NT2/D1 (cell line): Measurements from ENCODE around the gene RAPGEF4.
"Not testable (repeated sequence)": the region's sequence is repeated elsewhere in the genome, so short reads cannot be mapped to it uniquely, and the experiment has no call there.

Experiments used
- DNase-seq: peaks from one replicate; pipeline ENCODE4 v3.0.0-alpha.2; 2011; ENCODE audit warnings: low read depth, low spot score
- H3K27me3 ChIP-seq: 2 replicates; pipeline ENCODE4 v1.6.0; 2011; ENCODE audit warnings: mild to moderate bottlenecking; ENCODE audit not compliant: insufficient read length, insufficient read depth
- H3K36me3 ChIP-seq: 2 replicates; pipeline ENCODE4 v1.6.1; 2011; ENCODE audit warnings: mild to moderate bottlenecking, low read length, mixed read lengths; ENCODE audit not compliant: insufficient read depth, insufficient read length
- H3K4me1 ChIP-seq: 2 replicates; pipeline ENCODE4 v1.5.1; 2011; ENCODE audit not compliant: insufficient read depth, insufficient read length
- H3K4me3 ChIP-seq: 2 replicates; pipeline ENCODE4 v1.5.1; 2011; ENCODE audit warnings: low read depth; ENCODE audit not compliant: insufficient read length
- H3K9ac ChIP-seq: 2 replicates; pipeline ENCODE4 v1.6.0; 2011; ENCODE audit warnings: low read depth; ENCODE audit not compliant: insufficient read length
- H3K9me3 ChIP-seq: 2 replicates; pipeline ENCODE4 v1.5.1; 2011; ENCODE audit warnings: mild to moderate bottlenecking, low read length; ENCODE audit not compliant: insufficient read depth
- SUZ12 ChIP-seq: IDR thresholded peaks from 2 replicates; pipeline ENCODE4 v1.6.1; 2011; ENCODE audit not compliant: insufficient read length, insufficient read depth; ENCODE audit errors: extremely low read depth
- YY1 ChIP-seq: IDR thresholded peaks from 2 replicates; pipeline ENCODE4 v1.6.1; 2011; ENCODE audit not compliant: insufficient read length, insufficient read depth
- ZNF274 ChIP-seq: IDR thresholded peaks from 2 replicates; pipeline ENCODE4 v1.6.1; 2011; ENCODE audit warnings: mild to moderate bottlenecking, low read depth, low read length

RAPGEF4 gene

DNA sequence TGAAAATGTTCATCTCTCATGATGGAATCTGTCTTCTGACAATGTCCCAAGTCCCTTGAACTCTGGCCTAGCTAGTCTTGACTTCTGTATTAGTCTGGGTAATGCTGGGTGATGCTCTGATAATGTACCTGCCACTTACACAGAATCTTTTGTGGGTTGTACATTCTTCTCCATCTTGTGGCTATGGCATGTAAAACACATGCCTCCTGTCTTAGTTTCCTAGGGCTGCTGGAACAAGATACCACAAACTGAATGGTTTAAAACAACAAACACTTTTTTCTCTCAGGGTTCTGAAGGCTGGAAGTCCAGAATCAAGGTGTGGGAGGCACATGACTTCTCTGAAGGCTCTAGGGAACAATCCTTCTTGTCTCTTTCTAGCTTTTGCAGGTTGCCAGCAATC, 57.1 kb downstream of the RAPGEF4 start:
- no peaks in the 10 kb centered on the region for H3K27me3 ChIP-seq
- H3K4me3 ChIP-seq, result no peak overlapping the region
- H3K36me3 ChIP-seq, result no peaks in the 10 kb centered on the region
- no peaks in the 10 kb centered on the region for H3K9me3 ChIP-seq
- TF ChIP-seq ZNF274 (no peak), YY1 (no peak), SUZ12 (no peak)
- H3K4me1 ChIP-seq, result peaks cover 2% of the 10 kb centered on the region
- DNase-seq, result no peak
- no peak overlapping the region for H3K9ac ChIP-seq

DNA sequence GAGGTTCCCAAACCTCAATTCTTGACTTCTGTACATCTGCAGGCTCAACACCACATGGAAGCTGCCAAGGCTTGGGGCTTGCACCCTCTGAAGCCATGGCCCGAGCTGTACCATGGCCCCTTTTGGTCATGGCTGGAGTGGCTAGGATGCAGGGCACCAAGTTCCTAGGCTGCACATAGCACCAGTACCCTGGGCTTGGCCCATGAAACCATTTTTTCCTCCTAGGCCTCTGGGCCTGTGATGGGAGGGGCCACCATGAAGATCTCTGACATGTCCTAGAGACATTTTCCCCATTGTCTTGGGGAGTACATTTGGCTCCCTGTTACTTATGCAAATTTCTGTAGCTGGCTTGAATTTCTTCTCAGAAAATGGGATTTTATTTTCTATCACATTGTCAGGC, 67.7 kb downstream of the RAPGEF4 start:
- not testable (repeated sequence) for H3K27me3 ChIP-seq, DNase-seq, H3K4me1 ChIP-seq, H3K36me3 ChIP-seq, H3K4me3 ChIP-seq, H3K9ac ChIP-seq
- H3K9me3 ChIP-seq, result peaks cover 25% of the 10 kb centered on the region; the same call in 1 of the 2 replicates

DNA sequence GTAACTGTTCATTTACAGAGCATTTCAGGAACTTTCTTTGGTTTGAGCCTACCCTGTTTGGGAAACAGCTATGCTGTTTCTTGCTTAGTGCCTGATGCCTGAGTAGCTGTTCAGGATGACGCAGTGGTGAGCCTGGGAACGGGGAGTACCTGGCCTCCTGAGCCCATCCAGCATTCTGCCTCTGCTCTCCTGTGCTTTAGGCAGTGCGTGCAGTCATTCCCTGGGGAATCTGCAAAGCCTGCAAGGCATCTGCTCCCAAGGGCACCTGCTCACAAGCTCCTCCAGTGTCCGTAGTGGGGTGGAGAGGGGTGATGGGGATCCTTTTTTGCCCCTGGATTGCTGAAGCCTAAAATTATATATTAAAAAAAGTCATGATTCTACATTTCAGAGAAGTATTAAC, 68.8 kb downstream of the RAPGEF4 start:
- TF ChIP-seq ZNF274 (no peak), YY1 (no peak), SUZ12 (no peak)
- Histone ChIP-seq H3K36me3 (no peaks in the 10 kb centered on the region), H3K27me3 (no peaks in the 10 kb centered on the region), H3K4me1 (peaks cover 2% of the 10 kb centered on the region), H3K9me3 (peaks cover 25% of the 10 kb centered on the region; the same call in 1 of the 2 replicates), H3K4me3 (no peak overlapping the region), H3K9ac (no peak overlapping the region)
- DNase-seq, result no peak

DNA sequence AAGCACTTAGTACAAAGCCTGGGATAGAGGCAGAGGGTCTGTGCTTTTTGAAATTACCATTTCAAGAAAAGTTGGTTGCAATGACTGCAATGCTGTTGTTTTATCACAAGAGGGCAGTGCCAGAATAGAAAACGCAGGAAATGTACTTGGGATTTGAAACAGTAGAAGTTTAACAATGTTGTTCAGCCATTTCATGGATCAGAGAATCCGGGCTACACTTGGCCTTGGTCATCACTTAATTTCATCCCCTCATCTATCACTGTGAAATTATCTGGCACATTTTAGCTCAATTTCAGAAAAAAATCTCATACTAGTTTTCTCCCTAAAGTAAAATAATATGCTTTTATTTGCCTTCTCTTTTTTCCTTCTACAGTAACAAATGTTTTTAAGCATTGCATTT, 70.8 kb downstream of the RAPGEF4 start:
- no peaks in the 10 kb centered on the region for H3K27me3 ChIP-seq
- no peak overlapping the region for H3K9ac ChIP-seq
- no peak overlapping the region for H3K4me3 ChIP-seq
- H3K9me3 ChIP-seq, result peaks cover 19% of the 10 kb centered on the region; the same call in 1 of the 2 replicates
- peaks cover 2% of the 10 kb centered on the region for H3K4me1 ChIP-seq
- TF ChIP-seq ZNF274, result no peak
- no peak for TF ChIP-seq SUZ12
- no peak for TF ChIP-seq YY1
- H3K36me3 ChIP-seq, result no peaks in the 10 kb centered on the region
- DNase-seq, result peak; percentile 46

DNA sequence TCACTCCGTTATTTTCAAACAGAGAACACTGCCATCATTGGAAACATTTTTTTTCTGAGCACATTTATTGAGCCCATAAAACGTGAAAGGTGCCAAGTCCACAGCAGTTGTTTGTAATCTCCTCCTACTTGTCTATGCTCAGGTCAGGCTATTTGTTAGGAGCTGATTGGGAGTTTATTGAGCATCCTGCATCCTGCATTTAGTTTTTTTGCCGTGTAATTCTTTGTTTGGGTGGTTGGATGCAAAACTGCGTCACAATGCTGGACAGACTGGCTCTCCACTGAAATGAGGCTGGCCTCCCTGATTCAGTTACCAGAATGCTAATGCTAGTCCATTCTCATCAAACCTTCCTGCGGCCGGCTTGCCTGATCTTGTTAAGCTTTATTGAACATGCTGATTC, 71.4 kb downstream of the RAPGEF4 start:
- Histone ChIP-seq H3K9ac (no peak overlapping the region), H3K4me1 (peaks cover 2% of the 10 kb centered on the region), H3K36me3 (no peaks in the 10 kb centered on the region), H3K9me3 (peaks cover 14% of the 10 kb centered on the region; the same call in 1 of the 2 replicates), H3K4me3 (no peak overlapping the region), H3K27me3 (no peaks in the 10 kb centered on the region)
- no peak for DNase-seq
- TF ChIP-seq ZNF274, result no peak
- TF ChIP-seq YY1, result no peak
- TF ChIP-seq SUZ12, result no peak

DNA sequence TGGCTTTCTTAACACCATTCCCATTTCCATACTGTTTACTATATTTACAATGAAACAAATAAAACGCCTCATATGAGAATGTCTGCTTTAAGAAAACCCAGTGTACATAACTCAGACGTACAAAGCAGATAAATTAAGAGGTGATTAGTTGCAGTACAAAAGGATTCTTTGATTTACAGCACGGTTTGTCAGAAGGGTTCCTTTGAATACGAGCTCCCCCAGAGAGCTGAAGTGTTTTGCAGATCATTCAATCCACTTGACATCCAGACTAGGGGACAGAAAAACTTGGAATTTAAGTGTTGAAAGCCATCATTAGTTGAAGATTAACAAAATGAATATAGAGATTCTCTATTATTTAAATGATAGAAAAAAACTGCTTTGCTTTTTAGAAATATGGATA, 72.5 kb downstream of the RAPGEF4 start:
- Histone ChIP-seq H3K36me3 (no peaks in the 10 kb centered on the region), H3K27me3 (no peaks in the 10 kb centered on the region), H3K9ac (no peak overlapping the region), H3K4me1 (peaks cover 2% of the 10 kb centered on the region), H3K9me3 (peaks cover 4% of the 10 kb centered on the region; the same call in 1 of the 2 replicates), H3K4me3 (no peak overlapping the region)
- TF ChIP-seq ZNF274 (no peak), YY1 (no peak), SUZ12 (no peak)
- DNase-seq, result no peak

DNA sequence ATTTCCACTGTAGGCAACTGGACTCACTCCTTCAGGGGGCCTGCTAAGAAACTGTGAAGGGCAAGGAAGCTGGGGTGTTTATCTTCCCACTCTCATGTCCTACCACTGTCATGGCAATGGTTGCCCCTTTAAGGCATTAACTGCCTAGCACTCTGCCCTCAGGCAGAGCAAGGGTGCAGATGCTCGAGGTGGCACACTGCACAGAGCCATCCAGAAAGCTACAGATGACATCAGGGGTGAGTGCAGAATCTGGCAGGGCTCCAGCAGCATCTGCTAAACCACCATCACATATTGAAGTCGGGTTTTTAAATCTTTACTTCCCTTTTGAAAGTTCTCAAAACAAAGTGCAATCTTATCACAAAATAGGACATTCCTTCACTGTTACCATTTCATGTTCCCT, 75.4 kb downstream of the RAPGEF4 start:
- no peak for DNase-seq
- Histone ChIP-seq H3K9me3 (no peaks in the 10 kb centered on the region), H3K27me3 (no peaks in the 10 kb centered on the region), H3K4me3 (no peak overlapping the region), H3K36me3 (no peaks in the 10 kb centered on the region), H3K4me1 (peaks cover 2% of the 10 kb centered on the region), H3K9ac (no peak overlapping the region)
- no peak for TF ChIP-seq ZNF274
- TF ChIP-seq YY1, result no peak
- TF ChIP-seq SUZ12, result no peak

DNA sequence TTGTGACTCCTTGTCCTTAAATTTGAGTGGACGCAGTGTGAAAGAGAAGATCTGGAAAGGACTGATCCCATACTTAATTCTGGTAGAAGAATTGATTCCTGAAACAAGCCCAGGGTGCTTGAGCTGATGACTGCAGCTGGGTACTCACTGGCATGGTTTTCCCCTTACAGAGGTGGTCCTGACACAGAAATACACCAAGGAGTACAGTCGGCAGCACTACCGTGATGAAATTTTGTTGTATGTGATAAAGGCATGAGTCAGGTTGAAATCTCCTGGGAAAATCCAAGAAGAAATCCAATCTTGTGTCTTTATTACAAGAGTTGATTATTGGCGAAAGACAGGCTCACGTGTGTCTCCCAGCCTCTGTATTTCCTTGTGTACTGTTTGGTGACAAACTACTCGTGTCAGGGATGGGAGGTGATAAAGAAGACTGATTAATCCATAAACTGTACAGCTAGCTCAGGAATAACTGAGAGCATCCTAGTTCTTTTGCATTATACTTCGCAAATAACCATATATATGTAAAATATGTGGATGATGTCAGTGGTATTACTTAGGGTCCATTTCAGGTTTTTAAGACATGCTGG, 76.6 kb downstream of the RAPGEF4 start:
- no peaks in the 10 kb centered on the region for H3K27me3 ChIP-seq
- no peak for DNase-seq
- no peaks in the 10 kb centered on the region for H3K4me1 ChIP-seq
- H3K4me3 ChIP-seq, result no peak overlapping the region
- TF ChIP-seq YY1 (no peak), SUZ12 (no peak)
- no peaks in the 10 kb centered on the region for H3K9me3 ChIP-seq
- no peaks in the 10 kb centered on the region for H3K36me3 ChIP-seq
- H3K9ac ChIP-seq, result no peak overlapping the region
